A549 (cell line): ENCODE measurements around the gene ZSWIM9. TPM values are rescaled to one million over a fixed set of nuclear protein-coding genes. Genes with fewer than 3 reads are reported as not detected.

Experiments used
- ATAC-seq, 2 experiments: fragments of 200-7000 bp in 1 of 2; fragments of >200 bp in 1 of 2; cut with Nextera tagmentation in 1 of 2; cut with Tn5 transposase in 1 of 2; 3 replicates each; pipeline versions ENCODE4 v1.8.0 to v1.9.1; 2018 to 2020; ENCODE audit warnings: mild to moderate bottlenecking in 1 of 2, moderate library complexity in 1 of 2
- CTCF ChIA-PET: fragments of 300-600 bp; sonication (Branson Sonifier 250); formaldehyde crosslinking; extraction: SDS; loops from one replicate; lab custom pipeline; 2021; ENCODE audit warnings: antibody characterized with exemption, inconsistent platforms; lab: Yijun Ruan, JAX
- POLR2A ChIA-PET: fragments of 350-600 bp; formaldehyde crosslinking; extraction: SDS; loops from one replicate; lab custom pipeline; 2021; ENCODE audit warnings: antibody characterized with exemption, inconsistent platforms; lab: Yijun Ruan, JAX
- DNase-seq, 2 experiments: peaks; one replicate each; pipeline versions ENCODE4 v3.0.0 to v3.0.0-alpha.2; 2011 to 2016; ENCODE audit warnings: low read depth in 1 of 2, low spot score in 1 of 2
- FAIRE-seq: peaks from 2 replicates; lab custom pipeline; 2011; peaks lifted over from hg19 to GRCh38; lab: Jason Lieb, UNC
- H3K27ac ChIP-seq, 2 experiments: fragments of >200 bp; sonication (Bioruptor Twin); formaldehyde crosslinking; 3 replicates each; pipeline ENCODE4 v1.5.1; 2016 to 2017
- H3K4me1 ChIP-seq: fragments of >200 bp; sonication (Bioruptor Twin); formaldehyde crosslinking; 3 replicates; pipeline ENCODE4 v1.6.1; 2016
- H3K4me2 ChIP-seq: fragments of >200 bp; sonication (Bioruptor Twin); formaldehyde crosslinking; 3 replicates; pipeline ENCODE4 v1.6.1; 2016
- H3K4me3 ChIP-seq: fragments of >200 bp; sonication (Bioruptor Twin); formaldehyde crosslinking; 3 replicates; pipeline ENCODE4 v1.5.1; 2016
- H3K9me3 ChIP-seq: fragments of >200 bp; sonication (Bioruptor Twin); formaldehyde crosslinking; 3 replicates; pipeline ENCODE4 v1.6.1; 2016
- BHLHE40 ChIP-seq: IDR thresholded peaks from 2 replicates; pipeline ENCODE4 v1.6.1; 2012; ENCODE audit warnings: low read depth, low read length, inconsistent platforms
- CBX8 ChIP-seq: fragments of 200-600 bp; sonication (generic); IDR thresholded peaks from 2 replicates; pipeline ENCODE4 v1.6.1; 2016
- CEBPB ChIP-seq, 2 experiments: fragments of >200 bp in 1 of 2; sonication (Bioruptor Twin) in 1 of 2; formaldehyde crosslinking in 1 of 2; IDR thresholded peaks; 2 replicates each; pipeline ENCODE4 v1.6.1; 2012 to 2016
- CHD2 ChIP-seq: fragments of 150-350 bp; IDR thresholded peaks from 2 replicates; pipeline ENCODE4 v1.6.1; 2014; ENCODE audit warnings: low read length; ENCODE audit not compliant: partially characterized antibody
- EHMT2 ChIP-seq: fragments of 200-600 bp; sonication (generic); IDR thresholded peaks from 2 replicates; pipeline ENCODE4 v1.6.1; 2016; ENCODE audit warnings: antibody characterized with exemption, low read depth, mild to moderate bottlenecking, moderate library complexity
- ESRRA ChIP-seq: fragments of 150-350 bp; IDR thresholded peaks from 2 replicates; pipeline ENCODE4 v1.6.1; 2014; ENCODE audit warnings: mild to moderate bottlenecking, low read length, borderline replicate concordance
- FOSL2 ChIP-seq, 2 experiments: fragments of 450-650 bp in 1 of 2; fragments of >200 bp in 1 of 2; sonication (Bioruptor Twin) in 1 of 2; formaldehyde crosslinking; IDR thresholded peaks; 2 replicates each; pipeline versions ENCODE4 v1.5.0 to v1.6.1; 2016 to 2020; ENCODE audit warnings: mild to moderate bottlenecking in 1 of 2, moderate library complexity in 1 of 2
- GATA3 ChIP-seq: IDR thresholded peaks from 2 replicates; pipeline ENCODE4 v1.6.1; 2012; ENCODE audit warnings: borderline replicate concordance
- HES2 ChIP-seq: fragments of >200 bp; sonication (Bioruptor Twin); formaldehyde crosslinking; IDR thresholded peaks from 2 replicates; pipeline ENCODE4 v1.6.1; 2016
- HOXA7 ChIP-seq: fragments of 250-450 bp; sonication (Bioruptor Pico); IDR thresholded peaks from 2 replicates; pipeline ENCODE4 v1.5.0; 2020; ENCODE audit warnings: mild to moderate bottlenecking, moderate library complexity
- JUN ChIP-seq, 2 experiments: fragments of >200 bp; sonication (Bioruptor Twin); formaldehyde crosslinking; IDR thresholded peaks; 2 replicates in 1 of 2; 3 replicates in 1 of 2; pipeline ENCODE4 v1.6.1; 2016 to 2017
- JUNB ChIP-seq: fragments of >200 bp; sonication (Bioruptor Twin); formaldehyde crosslinking; IDR thresholded peaks from 2 replicates; pipeline ENCODE4 v1.6.1; 2016
- KDM5A ChIP-seq: fragments of 200-600 bp; sonication (generic); IDR thresholded peaks from 2 replicates; pipeline ENCODE4 v1.6.1; 2016; ENCODE audit warnings: antibody characterized with exemption, mild to moderate bottlenecking
- MAFK ChIP-seq: fragments of 450-650 bp; IDR thresholded peaks from 2 replicates; pipeline ENCODE4 v1.6.1; 2014; ENCODE audit not compliant: partially characterized antibody
- NFE2L2 ChIP-seq: fragments of 150-350 bp; conservative IDR thresholded peaks from 2 replicates; pipeline ENCODE4 v1.6.1; 2014; ENCODE audit warnings: low read length
- PHF8 ChIP-seq: fragments of 200-600 bp; sonication (generic); IDR thresholded peaks from 2 replicates; pipeline ENCODE4 v1.6.1; 2016; ENCODE audit warnings: low read depth, mild to moderate bottlenecking, antibody characterized with exemption, moderate library complexity, borderline replicate concordance
- RAD21 ChIP-seq, 2 experiments: fragments of >200 bp in 1 of 2; sonication (Bioruptor Twin) in 1 of 2; formaldehyde crosslinking in 1 of 2; IDR thresholded peaks in 1 of 2; conservative IDR thresholded peaks in 1 of 2; 2 replicates in 1 of 2; 3 replicates in 1 of 2; pipeline ENCODE4 v1.6.1; 2012 to 2018; ENCODE audit warnings: inconsistent platforms in 1 of 2
- RCOR1 ChIP-seq: fragments of 150-350 bp; IDR thresholded peaks from 2 replicates; pipeline ENCODE4 v1.6.1; 2014; ENCODE audit warnings: antibody characterized with exemption, low read length, low read depth
- RFX5 ChIP-seq: fragments of 450-650 bp; IDR thresholded peaks from 2 replicates; pipeline ENCODE4 v1.7.1; 2014; ENCODE audit warnings: antibody characterized with exemption, mild to moderate bottlenecking, moderate library complexity
- SMC3 ChIP-seq: fragments of >200 bp; sonication (Bioruptor Twin); formaldehyde crosslinking; IDR thresholded peaks from 3 replicates; pipeline ENCODE4 v1.6.1; 2018; ENCODE audit warnings: inconsistent platforms
- SREBF2 ChIP-seq: fragments of 450-650 bp; IDR thresholded peaks from 2 replicates; pipeline ENCODE4 v1.6.1; 2014; ENCODE audit warnings: mild to moderate bottlenecking, moderate library complexity
- TFCP2L1 ChIP-seq: fragments of 250-450 bp; sonication (Bioruptor Pico); IDR thresholded peaks from 2 replicates; pipeline ENCODE4 v1.5.0; 2021; ENCODE audit warnings: mild to moderate bottlenecking
- USF2 ChIP-seq: fragments of 450-650 bp; IDR thresholded peaks from 2 replicates; pipeline ENCODE4 v1.6.1; 2014; ENCODE audit warnings: antibody characterized with exemption
- ZC3H11A ChIP-seq: fragments of 450-650 bp; IDR thresholded peaks from 2 replicates; pipeline ENCODE4 v1.6.1; 2014; ENCODE audit warnings: antibody characterized with exemption, mild to moderate bottlenecking
- ZSCAN20 ChIP-seq: fragments of 250-450 bp; sonication (Bioruptor Pico); IDR thresholded peaks from 2 replicates; pipeline ENCODE4 v1.8.0; 2022; ENCODE audit warnings: mild to moderate bottlenecking, moderate library complexity
- WGBS: methylation state at CpG from one replicate; pipeline ENCODE4 v1.1.6; 2017; ENCODE audit errors: missing lambda C conversion rate; 5-methylcytosine and 5-hydroxymethylcytosine counted together
- polyA plus RNA-seq, 4 experiments: library from polyadenylated mRNA; depleted of rRNA in 3 of 4; stranded (reverse); fragments of >200 nt; fragmentation: RNase III in 1 of 4; extraction: RNeasy Plus Mini Kit Qiagen cat#74134 plus additional on column Dnase treatment in 1 of 4; gene quantifications; 2 replicates in 3 of 4; 3 replicates in 1 of 4; pipeline ENCODE4 v1.2.3, GENCODE V29; 2011 to 2017
- TF ChIP-seq, protein P1 (sequence below): fragments of 250-450 bp; sonication (Bioruptor Pico); IDR thresholded peaks from 2 replicates; pipeline ENCODE4 v1.5.0; 2020; ENCODE audit warnings: low read depth, mild to moderate bottlenecking, moderate library complexity

ZSWIM9 gene
- polyA plus RNA-seq, 2 of the 4 experiments (the other 2 are of a cell fraction): 1.2 to 13.4 TPM

GRCh38 chr19:48186015-48186414, 15.5 kb downstream of the ZSWIM9 start:
- ChIA-PET POLR2A (interaction anchor here (2.6 kb wide), 1 partner anchor 18 kb away, joined by 9 read pairs; no protein-coding TSS in a partner anchor), CTCF (interaction anchor here (0.5 to 1.9 kb wide), 3 partner anchors 8 to 1353 kb away, joined by 3 to 8 read pairs (median 3); no protein-coding TSS in a partner anchor)
- Histone ChIP-seq H3K4me3 (no peak overlapping the region), H3K4me1 (0 out of 3 replicates have a peak, but pooled peaks cover 8% of the 10 kb centered on the region), H3K27ac (no peak overlapping the region), H3K9me3 (peaks cover 16% of the 10 kb centered on the region), H3K4me2 (no peak overlapping the region)
- DNase-seq (no peak), FAIRE-seq (no peak), ATAC-seq (no peak; a peak in 2 of 6 replicates)
- TF ChIP-seq RFX5: no peak
- no peak for TF ChIP-seq CBX8
- no peak for TF ChIP-seq MAFK
- TF ChIP-seq NFE2L2: no peak
- TF ChIP-seq, protein P1, sequence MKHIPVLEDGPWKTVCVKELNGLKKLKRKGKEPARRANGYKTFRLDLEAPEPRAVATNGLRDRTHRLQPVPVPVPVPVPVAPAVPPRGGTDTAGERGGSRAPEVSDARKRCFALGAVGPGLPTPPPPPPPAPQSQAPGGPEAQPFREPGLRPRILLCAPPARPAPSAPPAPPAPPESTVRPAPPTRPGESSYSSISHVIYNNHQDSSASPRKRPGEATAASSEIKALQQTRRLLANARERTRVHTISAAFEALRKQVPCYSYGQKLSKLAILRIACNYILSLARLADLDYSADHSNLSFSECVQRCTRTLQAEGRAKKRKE (CRISPR knock-in tag): no peak
- no peak for TF ChIP-seq PHF8
- 84% methylated on average over 5 of the region's 5 CpGs for WGBS

GRCh38 chr19:48186541-48186991, 16.1 kb downstream of the ZSWIM9 start:
- no peak for FAIRE-seq
- DNase-seq: no peak
- H3K9me3 ChIP-seq: peaks cover 10% of the 10 kb centered on the region
- H3K4me3 ChIP-seq: no peak overlapping the region
- ATAC-seq: peak in 1 of 2 experiments; percentile 14; a peak in 3 of 6 replicates
- TF ChIP-seq JUN (IDR thresholded peaks at IDR 0.05) (no peak), ESRRA (no peak), SMC3 (no peak), ZSCAN20 (no peak), JUNB (no peak), ZC3H11A (no peak), TFCP2L1 (no peak), KDM5A (no peak), GATA3 (no peak)
- no peak overlapping the region for H3K27ac ChIP-seq
- ChIA-PET POLR2A (interaction anchor here (1.0 to 2.6 kb wide), 2 partner anchors 17 kb away, joined by 4 to 9 read pairs; no protein-coding TSS in a partner anchor), CTCF (interaction anchor here (0.6 to 1.9 kb wide), 5 partner anchors 8 to 309 kb away, joined by 3 to 8 read pairs (median 3); no protein-coding TSS in a partner anchor)
- H3K4me2 ChIP-seq: no peak overlapping the region
- 0 out of 3 replicates have a peak, but pooled peaks cover 8% of the 10 kb centered on the region for H3K4me1 ChIP-seq
- 84% methylated on average over 8 of the region's 8 CpGs for WGBS

DNA sequence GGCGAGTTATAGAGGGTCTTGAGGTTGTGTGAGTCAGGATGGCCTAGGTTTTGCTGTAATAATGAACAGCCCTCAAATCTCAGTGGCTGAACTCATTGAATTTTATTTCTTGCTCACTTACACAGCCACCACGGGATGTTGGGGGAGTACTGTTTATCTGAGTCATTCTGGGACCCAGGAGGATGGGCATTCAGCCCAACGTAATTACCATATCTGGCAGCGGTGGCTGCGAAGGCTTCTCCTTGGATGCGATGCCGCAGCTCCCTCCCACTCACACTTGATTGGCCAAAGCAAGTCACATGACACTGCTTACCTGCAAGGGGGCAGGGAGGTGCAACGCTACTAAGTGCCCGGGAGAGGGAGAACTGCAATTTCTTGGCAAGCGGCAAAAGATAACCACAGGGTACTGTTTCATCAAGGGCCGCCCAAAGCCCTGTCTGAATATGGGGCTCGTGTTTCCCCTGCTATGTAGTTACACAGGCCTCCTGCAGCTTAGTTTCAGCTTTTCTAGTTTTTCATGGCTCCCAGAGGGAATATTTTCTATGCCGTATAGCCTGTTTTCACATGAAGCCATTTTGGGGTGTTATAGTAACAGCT, 19.9 kb downstream of the ZSWIM9 start:
- CTCF ChIA-PET: interaction anchor here (1.0 to 2.3 kb wide), 6 partner anchors 10 to 83 kb away, joined by 3 to 8 read pairs (median 4); no protein-coding TSS in a partner anchor
- TF ChIP-seq USF2: peak; percentile 64
- TF ChIP-seq CEBPB (IDR thresholded peaks at IDR 0.05): no peak
- WGBS: 79% methylated on average over 13 of the region's 13 CpGs
- 0 out of 3 replicates have a peak, but pooled peaks cover 4% of the 10 kb centered on the region for H3K4me1 ChIP-seq
- H3K4me3 ChIP-seq: no peak overlapping the region
- H3K27ac ChIP-seq: no peak overlapping the region
- ATAC-seq: peak in 1 of 2 experiments; percentile 30; a peak in 3 of 6 replicates
- H3K9me3 ChIP-seq: no peaks in the 10 kb centered on the region
- DNase-seq: peak in 1 of 2 experiments; percentile 64
- no peak overlapping the region for H3K4me2 ChIP-seq
- POLR2A ChIA-PET: interaction anchor here (2.6 kb wide), 1 partner anchor 13 kb away, joined by 13 read pairs; no protein-coding TSS in a partner anchor
- FAIRE-seq: no peak

GRCh38 chr19:48190885-48191284, 20.4 kb downstream of the ZSWIM9 start:
- TF ChIP-seq CHD2 (no peak), BHLHE40 (no peak), PHF8 (no peak), FOSL2 (IDR thresholded peaks at IDR 0.05) (no peak), FOSL2 (CRISPR knock-in tag; IDR thresholded peaks at IDR 0.05) (no peak), HOXA7 (CRISPR knock-in tag) (no peak), RAD21 (conservative IDR thresholded peaks at IDR 0.05 in 1 of 2, IDR thresholded peaks at IDR 0.05 in 1 of 2) (no peak), HES2 (no peak), RCOR1 (no peak), MAFK (no peak), EHMT2 (no peak), GATA3 (no peak), SMC3 (no peak), SREBF2 (no peak), JUNB (no peak)
- CTCF ChIA-PET: interaction anchor here (1.0 to 2.3 kb wide), 8 partner anchors 10 to 227 kb away, joined by 3 to 8 read pairs (median 4); no protein-coding TSS in a partner anchor
- POLR2A ChIA-PET: interaction anchor here (2.6 kb wide), 1 partner anchor 13 kb away, joined by 13 read pairs; no protein-coding TSS in a partner anchor
- FAIRE-seq (no peak), DNase-seq (no peak), ATAC-seq (no peak)
- Histone ChIP-seq H3K9me3 (no peaks in the 10 kb centered on the region), H3K4me3 (no peak overlapping the region), H3K27ac (no peak overlapping the region), H3K4me1 (no peaks in the 10 kb centered on the region), H3K4me2 (no peak overlapping the region)
- 89% methylated on average over 3 of the region's 3 CpGs for WGBS
